PC-3 (cell line): ENCODE measurements around the gene COG8. TPM values are rescaled to one million over a fixed set of nuclear protein-coding genes. Genes with fewer than 3 reads are reported as not detected.

Experiments
- ATAC-seq: fragments of 200-7000 bp; cut with Tn5 transposase; 2 replicates; pipeline ENCODE4 v1.9.1; 2020; ENCODE audit warnings: mild to moderate bottlenecking, moderate library complexity
- BruUV-seq: library from RNA; stranded (reverse); fragments of 400-500 nt; replicated peaks from 2 replicates; lab custom pipeline; 2021; lab: Mats Ljungman, UMichigan
- CTCF ChIA-PET: fragments of 300-600 bp; sonication (Branson Sonifier 250); formaldehyde crosslinking; loops from one replicate; lab custom pipeline; 2022; ENCODE audit warnings: antibody characterized with exemption; lab: Charles Lee
- POLR2A ChIA-PET: fragments of 300-600 bp; sonication (Branson Sonifier 250); formaldehyde crosslinking; loops from one replicate; lab custom pipeline; 2022; ENCODE audit warnings: antibody characterized with exemption; ENCODE audit not compliant: unreplicated experiment; lab: Charles Lee
- DNase-seq: peaks from one replicate; pipeline ENCODE4 v3.0.0-alpha.2; 2015
- H2AFZ ChIP-seq: fragments of 300-600 bp; sonication (generic); 2 replicates; pipeline ENCODE4 v1.6.0; 2016; ENCODE audit warnings: antibody characterized with exemption, low read length
- H3F3A ChIP-seq: fragments of 300-600 bp; sonication (generic); one replicate; pipeline ENCODE4 v1.6.0; 2017; ENCODE audit warnings: antibody characterized with exemption, low read length, control low read depth, mild to moderate bottlenecking; ENCODE audit not compliant: unreplicated experiment
- H3K27ac ChIP-seq: fragments of 300-600 bp; sonication (generic); 2 replicates; pipeline ENCODE4 v1.5.1; 2016; ENCODE audit warnings: mild to moderate bottlenecking, low read length
- H3K27me3 ChIP-seq: fragments of 300-600 bp; sonication (generic); 2 replicates; pipeline ENCODE4 v1.6.1; 2016; ENCODE audit warnings: low read length, mixed read lengths
- H3K36me3 ChIP-seq: fragments of 300-600 bp; sonication (generic); 2 replicates; pipeline ENCODE4 v1.6.1; 2016; ENCODE audit warnings: low read depth, mixed run types, low read length, mixed read lengths
- H3K4me1 ChIP-seq: fragments of 300-600 bp; sonication (generic); 2 replicates; pipeline ENCODE4 v1.5.1; 2016; ENCODE audit warnings: low read length; ENCODE audit not compliant: insufficient read depth
- H3K4me2 ChIP-seq: fragments of 300-600 bp; sonication (generic); 2 replicates; pipeline ENCODE4 v1.6.0; 2016; ENCODE audit warnings: low read length
- H3K4me3 ChIP-seq: fragments of 300-600 bp; sonication (generic); 2 replicates; pipeline ENCODE4 v1.5.1; 2016; ENCODE audit warnings: mild to moderate bottlenecking, low read length, mixed read lengths
- H3K79me2 ChIP-seq: fragments of 300-600 bp; sonication (generic); 2 replicates; pipeline ENCODE4 v1.6.1; 2017; ENCODE audit warnings: low read length, mixed read lengths
- H3K9ac ChIP-seq: fragments of 300-600 bp; sonication (generic); 2 replicates; pipeline ENCODE4 v1.6.0; 2016; ENCODE audit warnings: mild to moderate bottlenecking, low read length
- H3K9me2 ChIP-seq: fragments of 300-600 bp; sonication (generic); replicated peaks from 2 replicates; pipeline ENCODE4 v1.6.1; 2016; ENCODE audit warnings: mixed run types, low read length, mixed read lengths
- H3K9me3 ChIP-seq: fragments of 300-600 bp; sonication (generic); 2 replicates; pipeline ENCODE4 v1.6.1; 2016; ENCODE audit warnings: low read length, mixed read lengths
- H4K20me1 ChIP-seq: fragments of 300-600 bp; sonication (generic); 2 replicates; pipeline ENCODE4 v1.6.1; 2016; ENCODE audit warnings: low read length, mixed read lengths
- CTCF ChIP-seq: fragments of 300-600 bp; sonication (generic); conservative IDR thresholded peaks from 2 replicates; pipeline ENCODE4 v1.5.1; 2017; ENCODE audit warnings: antibody characterized with exemption, low read depth, mild to moderate bottlenecking, low read length
- EZH2 ChIP-seq: fragments of 300-600 bp; sonication (generic); IDR thresholded peaks from one replicate; pipeline ENCODE4 v1.6.1; 2017; ENCODE audit warnings: antibody characterized with exemption, mild to moderate bottlenecking, low read length; ENCODE audit not compliant: unreplicated experiment
- EZH2phosphoT487 ChIP-seq: fragments of 300-600 bp; sonication (generic); IDR thresholded peaks from 2 replicates; pipeline ENCODE4 v1.6.1; 2018; ENCODE audit warnings: mild to moderate bottlenecking, antibody characterized with exemption, low read length, borderline replicate concordance
- intact Hi-C: fragments of 100-400 bp; cut with micrococcal nuclease; formaldehyde crosslinking; loops from 2 replicates; pipeline ENCODE4 v1.9.0; 2023
- total RNA-seq: library from RNA; depleted of rRNA; stranded (reverse); fragments of >200 nt; gene quantifications from 2 replicates; pipeline ENCODE4 v1.2.3, GENCODE V29; 2014; rRNA removed

Gene COG8
- total RNA-seq, 1 experiment from 2014 or later: 27.2 TPM

DNA sequence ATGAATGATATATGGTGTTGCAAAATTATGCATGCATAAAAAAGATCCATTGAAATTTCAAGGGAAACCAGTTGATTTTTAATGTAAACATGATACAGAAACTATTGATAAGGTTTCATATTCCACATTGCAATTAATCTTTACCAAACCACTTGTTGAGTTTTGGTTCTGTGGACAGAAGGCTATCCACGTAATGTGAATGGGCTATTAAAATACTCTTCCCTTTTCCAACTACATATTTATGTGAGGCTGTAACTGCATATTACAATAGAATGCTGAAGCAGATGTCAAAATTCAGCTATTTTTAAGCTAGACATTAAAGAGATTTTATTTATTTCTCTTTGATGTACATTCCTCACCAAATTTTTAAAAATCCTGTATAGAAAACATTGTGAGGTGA, 62.0 kb downstream of the COG8 start:
- Histone ChIP-seq H3K4me2 (no peak overlapping the region), H3K9ac (no peak overlapping the region), H3K9me2 (no peaks in the 10 kb centered on the region), H4K20me1 (no peaks in the 10 kb centered on the region), H3K79me2 (no peaks in the 10 kb centered on the region), H3K4me1 (no peaks in the 10 kb centered on the region), H2AFZ (no peak overlapping the region), H3K36me3 (peaks cover 6% of the 10 kb centered on the region; the same call in 1 of the 2 replicates), H3K27ac (no peak overlapping the region), H3K4me3 (no peak overlapping the region), H3K9me3 (no peaks in the 10 kb centered on the region), H3F3A (no peaks in the 10 kb centered on the region), H3K27me3 (no peaks in the 10 kb centered on the region)
- CTCF ChIA-PET: no interaction called here
- intact Hi-C loops: loop anchor here (10.0 kb wide), 1 partner anchor 53 kb away; no protein-coding TSS in a partner anchor
- no peak for TF ChIP-seq EZH2
- TF ChIP-seq CTCF: no peak
- TF ChIP-seq EZH2phosphoT487: no peak
- ATAC-seq: no peak
- no peak for DNase-seq
- no TSS peak for BruUV-seq
- POLR2A ChIA-PET: no interaction called here

Other genes starting within 250 kb of the COG8 start
- gene HAS3, start 233.9 kb downstream of the COG8 start, total RNA-seq: 92.5 and 153 TPM in 2 replicates
- gene CHTF8, start 207.0 kb downstream of the COG8 start, total RNA-seq: 45.9 and 54.7 TPM in 2 replicates
- 26.4 and 26.9 TPM in 2 replicates for gene UTP4, start 206.9 kb downstream of the COG8 start, total RNA-seq
- 40.4 and 62.6 TPM in 2 replicates for gene SNTB2, start 152.4 kb downstream of the COG8 start, total RNA-seq
- gene VPS4A, start 28.2 kb downstream of the COG8 start, total RNA-seq: 27.3 and 28.1 TPM in 2 replicates
- gene PDF, start 9.0 kb downstream of the COG8 start, total RNA-seq: 30.6 and 45.0 TPM in 2 replicates
- 25.4 and 28.3 TPM in 2 replicates for gene NIP7, start 208 bp upstream of the COG8 start, total RNA-seq
- gene TMED6, start 12.2 kb upstream of the COG8 start, total RNA-seq: not detected in 2 replicates
- gene TERF2, start 46.4 kb upstream of the COG8 start, total RNA-seq: 8.4 and 17.2 TPM in 2 replicates
- gene CYB5B, start 85.1 kb upstream of the COG8 start, total RNA-seq: 64.5 and 77.1 TPM in 2 replicates
- gene NFAT5, start 226.4 kb upstream of the COG8 start, total RNA-seq: 11.4 and 14.3 TPM in 2 replicates